ENCODE measurements around the gene ACOT11. TPM values are rescaled to one million over a fixed set of nuclear protein-coding genes. Genes with fewer than 3 reads are reported as not detected.

The ACOT11 gene
- total RNA-seq (2014; rRNA removed; shearing (Covaris generic); ENCODE audit: low replicate concordance): not detected in 2 replicates

DNA sequence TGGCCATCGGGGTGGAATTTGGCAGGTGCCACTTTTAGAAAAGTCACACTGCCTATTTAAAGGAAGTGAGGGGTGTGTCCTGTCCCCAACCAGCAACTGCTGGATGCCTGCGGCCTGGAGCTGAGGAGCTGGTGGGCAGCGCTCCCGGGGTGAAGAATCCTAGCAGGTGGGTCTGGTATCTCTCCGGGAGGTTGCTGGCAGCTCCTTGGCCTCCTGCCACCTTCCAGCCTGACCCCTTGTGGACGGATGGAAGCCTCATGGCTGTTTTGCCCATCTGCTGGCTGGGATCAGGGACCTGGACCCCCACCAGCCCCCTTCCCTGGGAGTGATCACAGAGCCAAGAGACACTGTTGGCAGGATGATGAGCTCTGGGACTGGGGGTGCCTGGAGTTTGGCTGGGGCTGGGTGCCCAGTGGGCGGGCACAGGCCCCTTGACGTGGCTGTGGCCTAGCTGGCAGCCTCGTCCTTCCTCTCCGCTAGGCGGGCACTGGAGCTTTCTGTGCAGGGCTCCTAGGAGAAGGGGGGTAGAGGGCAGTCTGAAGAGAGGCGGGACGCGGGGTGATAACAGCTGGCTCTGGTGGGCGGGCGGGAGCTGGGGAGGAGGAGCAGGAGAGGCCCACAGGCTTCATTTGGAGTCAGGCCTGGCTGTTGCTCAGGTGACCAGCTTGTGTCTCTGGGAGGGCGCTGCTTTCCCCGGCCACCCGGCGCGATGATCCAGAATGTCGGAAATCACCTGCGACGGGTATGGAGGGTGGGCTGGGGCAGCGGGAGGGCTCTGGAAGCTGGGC, at the start of gene ACOT11:
Gene ACOT11, plus strand, starts transcription at position 628 of the 788 bp plus-strand sequence. Its CDS starts 82 bp downstream, at position 710.
- peak; percentile 21 for DNase-seq
- Histone ChIP-seq H3K79me2 (ENCODE audit: low read length) (no peaks in the 10 kb centered on the region), H3K9me2 (replicated peaks; ENCODE audit: insufficient read depth, low read length) (no peaks in the 10 kb centered on the region), H3K27me3 (ENCODE audit: low read length) (no peaks in the 10 kb centered on the region), H3K9me3 (ENCODE audit: low read length) (no peaks in the 10 kb centered on the region), H4K20me1 (ENCODE audit: insufficient read depth, low read depth, low read length) (no peaks in the 10 kb centered on the region), H2AFZ (ENCODE audit: low read length) (no peak within 1 kb of the TSS), H3K36me3 (ENCODE audit: insufficient read depth, low read length) (no peaks in the 10 kb centered on the region), H3K27ac (ENCODE audit: low read length) (no peak within 1 kb of the TSS), H3K4me1 (ENCODE audit: low read length) (no peaks in the 10 kb centered on the region), H3K4me2 (ENCODE audit: low read depth, low read length, poor library complexity, severe bottlenecking) (no peak within 1 kb of the TSS), H3K4me3 (ENCODE audit: low read length) (no peak within 1 kb of the TSS), H3K9ac (ENCODE audit: low read length) (no peak within 1 kb of the TSS)

DNA sequence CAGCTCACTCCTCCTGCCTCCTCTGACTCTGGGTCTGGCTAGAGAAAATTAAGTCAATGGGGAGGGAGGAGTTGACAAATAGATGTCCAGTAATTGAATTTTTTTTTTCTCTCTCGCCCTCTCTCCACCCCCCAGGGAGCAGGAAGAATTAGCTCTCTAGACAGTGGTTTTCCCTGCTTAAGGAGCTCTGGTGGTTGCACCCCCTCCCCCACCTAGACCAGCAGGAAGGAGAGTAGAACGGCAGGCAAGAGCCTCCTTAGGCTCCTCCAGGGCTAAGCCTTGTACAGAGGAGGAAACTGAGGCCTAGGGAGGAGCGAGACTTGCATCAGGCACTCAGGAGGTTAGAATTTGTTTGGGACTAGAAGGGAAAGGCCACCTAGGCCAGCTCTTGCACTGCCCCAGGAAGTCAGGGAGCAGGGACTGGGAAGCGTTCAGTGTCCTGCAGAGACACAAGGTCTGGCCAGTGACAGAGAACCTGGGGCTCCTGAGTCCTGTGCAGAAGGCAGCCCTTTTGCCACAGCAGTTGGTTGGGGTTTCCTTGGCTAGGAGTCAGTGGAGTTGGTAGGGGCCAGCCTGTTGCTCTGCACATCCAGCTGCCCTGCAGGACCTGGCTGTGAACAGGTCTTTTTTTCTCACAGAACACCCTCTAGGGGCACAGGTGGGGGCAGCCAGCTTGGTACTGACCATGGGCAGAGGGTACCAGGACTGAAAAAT, 49.5 kb upstream of the ACOT11 start:
- H3K9ac ChIP-seq (ENCODE audit: low read length): no peak overlapping the region
- peaks cover 14% of the 10 kb centered on the region for H3K4me1 ChIP-seq (ENCODE audit: low read length)
- 0 out of 2 replicates have a peak, but pooled peaks cover 3% of the 10 kb centered on the region for H3K27me3 ChIP-seq (ENCODE audit: low read length)
- H3K9me3 ChIP-seq (ENCODE audit: low read length): no peaks in the 10 kb centered on the region
- H4K20me1 ChIP-seq (ENCODE audit: insufficient read depth, low read depth, low read length): no peaks in the 10 kb centered on the region
- no peaks in the 10 kb centered on the region for H3K9me2 ChIP-seq (replicated peaks; ENCODE audit: insufficient read depth, low read length)
- no peaks in the 10 kb centered on the region for H3K79me2 ChIP-seq (ENCODE audit: low read length)
- no peak overlapping the region for H3K4me3 ChIP-seq (ENCODE audit: low read length)
- H3K27ac ChIP-seq (ENCODE audit: low read length): no peak overlapping the region
- H3K4me2 ChIP-seq (ENCODE audit: low read depth, low read length, poor library complexity, severe bottlenecking): no peak overlapping the region
- no peaks in the 10 kb centered on the region for H3K36me3 ChIP-seq (ENCODE audit: insufficient read depth, low read length)
- peak; percentile 40 for DNase-seq
- no peak overlapping the region for H2AFZ ChIP-seq (ENCODE audit: low read length)

DNA sequence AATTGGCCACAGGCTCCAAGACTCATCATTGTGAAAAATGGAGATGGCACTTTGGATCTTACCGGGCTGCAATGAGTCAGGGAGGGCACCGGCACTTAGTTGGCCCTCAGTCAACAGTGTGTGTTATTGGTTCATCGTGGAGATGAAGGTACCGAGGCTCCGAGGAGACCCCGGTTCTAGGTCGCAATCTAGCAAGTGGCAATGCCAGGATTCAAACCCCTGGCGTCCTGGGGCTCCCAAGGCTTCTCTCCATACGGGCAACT, 49.0 kb upstream of the ACOT11 start:
- H3K9ac ChIP-seq (ENCODE audit: low read length): no peak overlapping the region
- no peak overlapping the region for H3K4me2 ChIP-seq (ENCODE audit: low read depth, low read length, poor library complexity, severe bottlenecking)
- H2AFZ ChIP-seq (ENCODE audit: low read length): no peak overlapping the region
- peaks cover 14% of the 10 kb centered on the region for H3K4me1 ChIP-seq (ENCODE audit: low read length)
- H4K20me1 ChIP-seq (ENCODE audit: insufficient read depth, low read depth, low read length): no peaks in the 10 kb centered on the region
- H3K27me3 ChIP-seq (ENCODE audit: low read length): 0 out of 2 replicates have a peak, but pooled peaks cover 3% of the 10 kb centered on the region
- no peaks in the 10 kb centered on the region for H3K79me2 ChIP-seq (ENCODE audit: low read length)
- no peaks in the 10 kb centered on the region for H3K9me3 ChIP-seq (ENCODE audit: low read length)
- no peaks in the 10 kb centered on the region for H3K9me2 ChIP-seq (replicated peaks; ENCODE audit: insufficient read depth, low read length)
- H3K27ac ChIP-seq (ENCODE audit: low read length): no peak overlapping the region
- no peaks in the 10 kb centered on the region for H3K36me3 ChIP-seq (ENCODE audit: insufficient read depth, low read length)
- DNase-seq: no peak
- no peak overlapping the region for H3K4me3 ChIP-seq (ENCODE audit: low read length)

DNA sequence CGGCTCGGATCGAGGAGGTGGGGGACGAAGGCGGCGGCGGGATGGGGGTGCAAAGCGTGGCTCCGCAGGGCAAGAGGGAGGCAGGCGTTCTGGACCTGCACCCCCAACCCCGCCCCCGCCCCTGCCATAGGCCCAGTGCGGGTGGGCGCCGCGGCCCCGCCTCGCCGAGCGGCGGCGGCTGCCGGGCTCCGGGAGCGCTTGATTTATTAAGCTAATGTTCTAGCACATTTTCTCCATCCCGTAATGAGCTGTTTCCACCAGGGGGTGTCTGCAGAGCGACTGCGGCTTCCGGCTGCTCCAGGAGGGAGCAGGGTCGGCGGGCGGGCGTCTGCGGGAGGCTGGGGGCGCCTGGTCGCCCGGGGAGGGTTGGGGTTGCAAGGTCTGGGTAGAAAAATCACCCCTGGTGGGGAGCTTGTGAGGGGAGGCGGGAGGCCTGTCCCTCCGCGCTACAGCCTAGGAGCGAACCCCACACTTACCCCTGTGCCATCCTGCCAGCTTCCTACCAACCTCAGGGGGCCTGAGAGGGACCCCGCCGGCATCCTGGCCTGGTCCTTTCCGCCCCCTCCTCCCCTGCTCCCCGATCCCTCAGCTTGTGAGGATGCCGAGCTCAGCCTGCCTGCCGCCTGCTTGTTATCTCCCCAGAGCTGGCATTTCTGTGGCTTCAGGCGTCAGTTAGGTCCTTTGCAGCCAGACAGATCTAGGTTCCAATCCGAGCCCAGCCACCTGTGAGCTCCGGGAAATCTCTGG, 48.5 kb upstream of the ACOT11 start:
- Histone ChIP-seq H3K27me3 (ENCODE audit: low read length) (0 out of 2 replicates have a peak, but pooled peaks cover 3% of the 10 kb centered on the region), H3K9me2 (replicated peaks; ENCODE audit: insufficient read depth, low read length) (no peaks in the 10 kb centered on the region), H3K9me3 (ENCODE audit: low read length) (no peaks in the 10 kb centered on the region), H3K79me2 (ENCODE audit: low read length) (no peaks in the 10 kb centered on the region), H3K27ac (ENCODE audit: low read length) (no peak overlapping the region), H3K4me1 (ENCODE audit: low read length) (peaks cover 14% of the 10 kb centered on the region), H3K9ac (ENCODE audit: low read length) (no peak overlapping the region), H2AFZ (ENCODE audit: low read length) (no peak overlapping the region), H3K4me2 (ENCODE audit: low read depth, low read length, poor library complexity, severe bottlenecking) (no peak overlapping the region), H3K4me3 (ENCODE audit: low read length) (no peak overlapping the region), H3K36me3 (ENCODE audit: insufficient read depth, low read length) (no peaks in the 10 kb centered on the region), H4K20me1 (ENCODE audit: insufficient read depth, low read depth, low read length) (no peaks in the 10 kb centered on the region)
- DNase-seq: peak; percentile 42

DNA sequence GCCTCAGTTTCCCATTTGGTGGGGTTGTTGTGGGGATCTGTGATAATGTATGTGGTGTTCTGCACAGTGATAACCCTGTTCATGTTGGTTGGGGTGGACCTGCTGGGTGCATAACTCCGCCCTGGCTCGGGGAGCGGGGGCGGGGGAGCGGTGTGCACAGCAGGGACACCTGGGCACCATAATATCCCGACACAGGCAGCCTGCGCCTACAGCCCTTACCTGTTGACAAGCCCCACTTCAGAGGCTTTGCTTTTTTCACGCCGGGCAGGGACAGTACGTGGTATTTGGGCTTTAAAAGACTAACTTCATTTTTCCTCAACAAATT, 48.0 kb upstream of the ACOT11 start:
- H3K4me2 ChIP-seq (ENCODE audit: low read depth, low read length, poor library complexity, severe bottlenecking): no peak overlapping the region
- H3K27ac ChIP-seq (ENCODE audit: low read length): no peak overlapping the region
- peak; percentile 28 for DNase-seq
- H3K27me3 ChIP-seq (ENCODE audit: low read length): 0 out of 2 replicates have a peak, but pooled peaks cover 3% of the 10 kb centered on the region
- H3K4me1 ChIP-seq (ENCODE audit: low read length): peaks cover 14% of the 10 kb centered on the region
- H2AFZ ChIP-seq (ENCODE audit: low read length): no peak overlapping the region
- H3K36me3 ChIP-seq (ENCODE audit: insufficient read depth, low read length): no peaks in the 10 kb centered on the region
- H4K20me1 ChIP-seq (ENCODE audit: insufficient read depth, low read depth, low read length): no peaks in the 10 kb centered on the region
- no peaks in the 10 kb centered on the region for H3K79me2 ChIP-seq (ENCODE audit: low read length)
- no peaks in the 10 kb centered on the region for H3K9me3 ChIP-seq (ENCODE audit: low read length)
- no peaks in the 10 kb centered on the region for H3K9me2 ChIP-seq (replicated peaks; ENCODE audit: insufficient read depth, low read length)
- no peak overlapping the region for H3K4me3 ChIP-seq (ENCODE audit: low read length)
- no peak overlapping the region for H3K9ac ChIP-seq (ENCODE audit: low read length)

DNA sequence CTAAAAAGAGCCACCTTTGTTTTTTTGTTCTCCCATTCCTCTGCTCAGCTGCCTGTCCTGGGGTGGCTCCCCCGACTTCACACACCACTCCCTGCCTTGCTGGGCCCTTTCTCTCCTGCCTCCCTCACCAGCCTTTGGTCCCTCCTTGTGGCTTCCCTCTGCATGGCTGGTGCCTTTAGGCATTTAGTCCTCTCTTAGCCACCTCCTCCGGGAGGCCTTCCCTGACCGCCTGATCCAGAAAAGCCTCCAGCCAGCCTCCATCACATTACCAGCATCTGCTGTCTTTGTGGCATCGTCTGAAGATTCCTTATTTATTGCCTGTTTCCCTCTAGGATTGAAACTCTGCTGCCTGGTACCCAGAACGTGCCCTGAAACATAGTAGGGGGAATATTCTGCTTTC, 46.2 kb upstream of the ACOT11 start:
- peaks cover 10% of the 10 kb centered on the region for H3K4me1 ChIP-seq (ENCODE audit: low read length)
- no peaks in the 10 kb centered on the region for H3K9me3 ChIP-seq (ENCODE audit: low read length)
- no peaks in the 10 kb centered on the region for H4K20me1 ChIP-seq (ENCODE audit: insufficient read depth, low read depth, low read length)
- 0 out of 2 replicates have a peak, but pooled peaks cover 3% of the 10 kb centered on the region for H3K27me3 ChIP-seq (ENCODE audit: low read length)
- H3K4me3 ChIP-seq (ENCODE audit: low read length): no peak overlapping the region
- no peak overlapping the region for H2AFZ ChIP-seq (ENCODE audit: low read length)
- peak; percentile 33 for DNase-seq
- H3K36me3 ChIP-seq (ENCODE audit: insufficient read depth, low read length): no peaks in the 10 kb centered on the region
- H3K79me2 ChIP-seq (ENCODE audit: low read length): no peaks in the 10 kb centered on the region
- H3K4me2 ChIP-seq (ENCODE audit: low read depth, low read length, poor library complexity, severe bottlenecking): no peak overlapping the region
- no peaks in the 10 kb centered on the region for H3K9me2 ChIP-seq (replicated peaks; ENCODE audit: insufficient read depth, low read length)
- H3K9ac ChIP-seq (ENCODE audit: low read length): no peak overlapping the region
- H3K27ac ChIP-seq (ENCODE audit: low read length): no peak overlapping the region

DNA sequence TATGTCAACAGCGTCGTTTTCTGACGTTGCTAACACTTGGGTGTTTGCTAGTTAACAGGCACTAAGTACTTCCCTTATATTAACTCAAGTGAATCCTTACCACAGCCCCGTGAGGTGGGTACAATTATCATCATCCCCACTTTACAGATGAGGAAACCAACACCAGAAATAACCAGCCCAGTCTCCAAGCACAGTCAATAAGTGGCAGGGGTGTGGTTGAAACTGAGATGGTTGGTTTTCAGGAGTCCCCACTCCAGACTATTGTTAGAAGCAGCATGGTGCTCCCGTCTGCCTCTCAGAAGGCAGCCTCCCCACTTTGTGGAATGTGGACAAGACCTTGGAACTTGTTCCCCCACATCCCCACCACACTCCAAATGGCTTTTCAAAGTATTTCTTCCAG, 45.7 kb upstream of the ACOT11 start:
- Histone ChIP-seq H3K4me1 (ENCODE audit: low read length) (peaks cover 5% of the 10 kb centered on the region), H3K9me3 (ENCODE audit: low read length) (no peaks in the 10 kb centered on the region), H3K9ac (ENCODE audit: low read length) (no peak overlapping the region), H3K4me2 (ENCODE audit: low read depth, low read length, poor library complexity, severe bottlenecking) (no peak overlapping the region), H3K27me3 (ENCODE audit: low read length) (0 out of 2 replicates have a peak, but pooled peaks cover 3% of the 10 kb centered on the region), H3K79me2 (ENCODE audit: low read length) (no peaks in the 10 kb centered on the region), H4K20me1 (ENCODE audit: insufficient read depth, low read depth, low read length) (no peaks in the 10 kb centered on the region), H2AFZ (ENCODE audit: low read length) (no peak overlapping the region), H3K4me3 (ENCODE audit: low read length) (no peak overlapping the region), H3K9me2 (replicated peaks; ENCODE audit: insufficient read depth, low read length) (no peaks in the 10 kb centered on the region), H3K36me3 (ENCODE audit: insufficient read depth, low read length) (no peaks in the 10 kb centered on the region), H3K27ac (ENCODE audit: low read length) (no peak overlapping the region)
- DNase-seq: peak; percentile 28

DNA sequence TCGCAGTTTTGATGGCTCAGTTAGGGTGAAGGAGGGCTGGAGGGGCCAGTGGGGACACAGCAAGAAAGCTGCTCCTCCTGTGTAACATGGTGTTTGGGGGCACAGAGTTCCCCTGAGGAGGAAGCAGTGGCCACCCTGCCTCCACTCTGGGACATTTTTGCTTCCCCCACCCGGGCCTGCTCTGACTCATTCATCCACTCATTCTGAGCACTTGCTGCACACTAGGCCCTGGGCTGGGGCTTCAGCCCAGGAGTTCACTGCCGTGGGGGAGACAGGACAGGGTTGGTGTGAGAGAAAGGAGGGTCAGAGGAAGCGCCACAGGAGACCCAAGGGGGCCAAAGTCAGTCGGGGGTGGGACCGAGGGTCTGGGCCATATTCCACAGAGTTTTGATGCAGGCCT, 41.4 kb upstream of the ACOT11 start:
- Histone ChIP-seq H2AFZ (ENCODE audit: low read length) (no peak overlapping the region), H3K9ac (ENCODE audit: low read length) (no peak overlapping the region), H4K20me1 (ENCODE audit: insufficient read depth, low read depth, low read length) (no peaks in the 10 kb centered on the region), H3K27me3 (ENCODE audit: low read length) (no peaks in the 10 kb centered on the region), H3K4me3 (ENCODE audit: low read length) (no peak overlapping the region), H3K79me2 (ENCODE audit: low read length) (no peaks in the 10 kb centered on the region), H3K9me3 (ENCODE audit: low read length) (no peaks in the 10 kb centered on the region), H3K4me2 (ENCODE audit: low read depth, low read length, poor library complexity, severe bottlenecking) (no peak overlapping the region), H3K27ac (ENCODE audit: low read length) (no peak overlapping the region), H3K9me2 (replicated peaks; ENCODE audit: insufficient read depth, low read length) (no peaks in the 10 kb centered on the region), H3K4me1 (ENCODE audit: low read length) (no peaks in the 10 kb centered on the region), H3K36me3 (ENCODE audit: insufficient read depth, low read length) (no peaks in the 10 kb centered on the region)
- no peak for DNase-seq

Measured in Karpas-422 (cell line).